ENCODE data around the gene OR6K6. TPM values are rescaled to one million over a fixed set of nuclear protein-coding genes. Genes with fewer than 3 reads are reported as not detected.

OR6K6 gene
- total RNA-seq, 1 donor from 2014 or later, result not detected

- no peak for FAIRE-seq
- no peak within 1 kb of the TSS for H3K27ac Mint-ChIP-seq (ENCODE audit: unreplicated experiment)
Measured at GRCh38 chr1:158771950-158772866, 17.7 kb downstream of the OR6K6 start, which contains the start of gene OR6N1. Gene OR6N1, minus strand, starts transcription at chr1:158772195. Its CDS starts 5,513 bp downstream, at chr1:158766682.

GRCh38 chr1:158781104-158781503 is 26.6 kb downstream of the OR6K6 start, which contains the start of gene OR6N2:
Gene OR6N2, minus strand, starts transcription at chr1:158781204. Its CDS starts 3,569 bp downstream, at chr1:158777635.
- H3K27me3 ChIP-seq (ENCODE audit: insufficient read depth, low read length), result no peaks in the 10 kb centered on the region
- no peaks in the 10 kb centered on the region for H3K79me2 ChIP-seq (ENCODE audit: insufficient read depth, low read length)
- no peak within 1 kb of the TSS for H3K27ac ChIP-seq (ENCODE audit: low read depth, low read length)
- H3K9me3 ChIP-seq (ENCODE audit: insufficient read depth, low read depth, low read length), result peaks cover 2% of the 10 kb centered on the region
- H3K9me3 Mint-ChIP-seq (ENCODE audit: unreplicated experiment), result no peaks in the 10 kb centered on the region
- H3K36me3 ChIP-seq (ENCODE audit: insufficient read depth, low read length), result no peaks in the 10 kb centered on the region
- FAIRE-seq (no peak), DNase-seq (ENCODE audit: low read depth) (no peak)
- H2AFZ ChIP-seq (ENCODE audit: low read depth, low read length), result no peak within 1 kb of the TSS
- H3K9ac ChIP-seq (ENCODE audit: low read length), result no peak within 1 kb of the TSS
- H3K4me1 Mint-ChIP-seq (ENCODE audit: low read depth, unreplicated experiment), result no peaks in the 10 kb centered on the region
- no peaks in the 10 kb centered on the region for H3K27me3 Mint-ChIP-seq (ENCODE audit: low read depth, unreplicated experiment)
- H3K4me2 ChIP-seq (ENCODE audit: low read length), result no peak within 1 kb of the TSS
- no peak within 1 kb of the TSS for H3K4me3 ChIP-seq (ENCODE audit: insufficient read depth, low read depth, low read length)
- H3K4me1 ChIP-seq (ENCODE audit: insufficient read depth, low read length), result no peaks in the 10 kb centered on the region
- H3K36me3 Mint-ChIP-seq (ENCODE audit: low read depth, unreplicated experiment), result no peaks in the 10 kb centered on the region
- H3K4me3 Mint-ChIP-seq (ENCODE audit: unreplicated experiment), result no peak within 1 kb of the TSS
- no peaks in the 10 kb centered on the region for H4K20me1 ChIP-seq (ENCODE audit: insufficient read depth, low read length)
- TF ChIP-seq CTCF (IDR thresholded peaks at IDR 0.05; ENCODE audit: insufficient read depth, low read depth, low read length) (no peak), EZH2 (IDR thresholded peaks at IDR 0.05; ENCODE audit: insufficient read depth, low read length) (no peak)
- no peak within 1 kb of the TSS for H3K27ac Mint-ChIP-seq (ENCODE audit: unreplicated experiment)

More at GRCh38 chr1:158771950-158772866, 17.7 kb downstream of the OR6K6 start, which contains the start of gene OR6N1:
- Histone ChIP-seq H3K4me2 (ENCODE audit: low read length) (no peak within 1 kb of the TSS), H3K27ac (ENCODE audit: low read depth, low read length) (no peak within 1 kb of the TSS), H3K79me2 (ENCODE audit: insufficient read depth, low read length) (no peaks in the 10 kb centered on the region), H4K20me1 (ENCODE audit: insufficient read depth, low read length) (no peaks in the 10 kb centered on the region), H3K9me3 (ENCODE audit: insufficient read depth, low read depth, low read length) (peaks cover 2% of the 10 kb centered on the region), H3K4me1 (ENCODE audit: insufficient read depth, low read length) (no peaks in the 10 kb centered on the region), H3K9ac (ENCODE audit: low read length) (no peak within 1 kb of the TSS), H2AFZ (ENCODE audit: low read depth, low read length) (no peak within 1 kb of the TSS), H3K27me3 (ENCODE audit: insufficient read depth, low read length) (no peaks in the 10 kb centered on the region), H3K36me3 (ENCODE audit: insufficient read depth, low read length) (no peaks in the 10 kb centered on the region), H3K4me3 (ENCODE audit: insufficient read depth, low read depth, low read length) (no peak within 1 kb of the TSS)
- H3K4me3 Mint-ChIP-seq (ENCODE audit: unreplicated experiment), result no peak within 1 kb of the TSS
- H3K27me3 Mint-ChIP-seq (ENCODE audit: low read depth, unreplicated experiment), result no peaks in the 10 kb centered on the region
- no peaks in the 10 kb centered on the region for H3K4me1 Mint-ChIP-seq (ENCODE audit: low read depth, unreplicated experiment)
- H3K9me3 Mint-ChIP-seq (ENCODE audit: unreplicated experiment), result no peaks in the 10 kb centered on the region
- H3K36me3 Mint-ChIP-seq (ENCODE audit: low read depth, unreplicated experiment), result no peaks in the 10 kb centered on the region
- TF ChIP-seq CTCF (IDR thresholded peaks at IDR 0.05; ENCODE audit: insufficient read depth, low read depth, low read length), result no peak
- DNase-seq (ENCODE audit: low read depth), result no peak

- H3K9me3 Mint-ChIP-seq (ENCODE audit: unreplicated experiment), result peaks cover 2% of the 10 kb centered on the region
- Histone ChIP-seq H2AFZ (ENCODE audit: low read depth, low read length) (no peak overlapping the region), H3K9me3 (ENCODE audit: insufficient read depth, low read depth, low read length) (peaks cover 5% of the 10 kb centered on the region), H3K27me3 (ENCODE audit: insufficient read depth, low read length) (no peaks in the 10 kb centered on the region), H3K4me1 (ENCODE audit: insufficient read depth, low read length) (no peaks in the 10 kb centered on the region), H3K4me2 (ENCODE audit: low read length) (no peak overlapping the region), H3K4me3 (ENCODE audit: insufficient read depth, low read depth, low read length) (no peak overlapping the region), H3K36me3 (ENCODE audit: insufficient read depth, low read length) (no peaks in the 10 kb centered on the region), H3K9ac (ENCODE audit: low read length) (no peak overlapping the region), H4K20me1 (ENCODE audit: insufficient read depth, low read length) (no peaks in the 10 kb centered on the region), H3K79me2 (ENCODE audit: insufficient read depth, low read length) (no peaks in the 10 kb centered on the region), H3K27ac (ENCODE audit: low read depth, low read length) (no peak overlapping the region)
- TF ChIP-seq CTCF (IDR thresholded peaks at IDR 0.05; ENCODE audit: insufficient read depth, low read depth, low read length) (no peak), EZH2 (IDR thresholded peaks at IDR 0.05; ENCODE audit: insufficient read depth, low read length) (no peak)
- no peaks in the 10 kb centered on the region for H3K36me3 Mint-ChIP-seq (ENCODE audit: low read depth, unreplicated experiment)
- H3K4me3 Mint-ChIP-seq (ENCODE audit: unreplicated experiment), result no peak overlapping the region
- FAIRE-seq (no peak), DNase-seq (ENCODE audit: low read depth) (no peak)
- peaks cover 8% of the 10 kb centered on the region for H3K27me3 Mint-ChIP-seq (ENCODE audit: low read depth, unreplicated experiment)
- H3K27ac Mint-ChIP-seq (ENCODE audit: unreplicated experiment), result no peak overlapping the region
- no peaks in the 10 kb centered on the region for H3K4me1 Mint-ChIP-seq (ENCODE audit: low read depth, unreplicated experiment)
Measured at GRCh38 chr1:158793604-158794003, 39.1 kb downstream of the OR6K6 start.
